Stomach smooth muscle (tissue), 2 donors: Measurements from ENCODE around the gene KIR2DL1.
"Not testable (repeated sequence)": the region's sequence is repeated elsewhere in the genome, so short reads cannot be mapped to it uniquely, and the experiment has no call there.

Experiments used
- H3K27ac ChIP-seq: one replicate; pipeline ENCODE4 v1.7.0; 2013; ENCODE audit warnings: mild to moderate bottlenecking, low read length, inconsistent platforms
- H3K27me3 ChIP-seq, 2 donors: one replicate each; pipeline ENCODE4 v1.7.0; 2013; ENCODE audit warnings: low read length in 2 of 2; ENCODE audit not compliant: insufficient read depth in 2 of 2, control insufficient read depth in 1 of 2
- H3K36me3 ChIP-seq, 2 donors: one replicate each; pipeline ENCODE4 v1.7.0; 2013; ENCODE audit warnings: low read length in 2 of 2; ENCODE audit not compliant: control insufficient read depth in 2 of 2, insufficient read depth in 2 of 2
- H3K4me1 ChIP-seq: one replicate; pipeline ENCODE4 v1.7.0; 2013; ENCODE audit warnings: low read length; ENCODE audit not compliant: control insufficient read depth, insufficient read depth
- H3K4me3 ChIP-seq, 2 donors: one replicate each; pipeline ENCODE4 v1.7.0; 2013; ENCODE audit warnings: low read length in 2 of 2
- H3K9ac ChIP-seq, 2 donors: one replicate each; pipeline ENCODE4 v1.7.0; 2013; ENCODE audit warnings: low read length in 2 of 2, mild to moderate bottlenecking in 1 of 2
- H3K9me3 ChIP-seq, 2 donors: one replicate each; pipeline ENCODE4 v1.7.0; 2013; ENCODE audit warnings: low read length in 2 of 2; ENCODE audit not compliant: control insufficient read depth in 2 of 2
- donor health status: healthy.
- donor health status: Pancreatic carcinoma.

KIR2DL1 gene

GRCh38 chr19:54769646-54770045 lies at the start of gene KIR2DL1:
Gene KIR2DL1, plus strand, starts transcription at chr19:54769793. Its CDS starts 58 bp downstream, at chr19:54769851.
- not testable (repeated sequence) for H3K9ac ChIP-seq, H3K27ac ChIP-seq, H3K9me3 ChIP-seq, H3K36me3 ChIP-seq, H3K4me3 ChIP-seq, H3K4me1 ChIP-seq, H3K27me3 ChIP-seq

DNA sequence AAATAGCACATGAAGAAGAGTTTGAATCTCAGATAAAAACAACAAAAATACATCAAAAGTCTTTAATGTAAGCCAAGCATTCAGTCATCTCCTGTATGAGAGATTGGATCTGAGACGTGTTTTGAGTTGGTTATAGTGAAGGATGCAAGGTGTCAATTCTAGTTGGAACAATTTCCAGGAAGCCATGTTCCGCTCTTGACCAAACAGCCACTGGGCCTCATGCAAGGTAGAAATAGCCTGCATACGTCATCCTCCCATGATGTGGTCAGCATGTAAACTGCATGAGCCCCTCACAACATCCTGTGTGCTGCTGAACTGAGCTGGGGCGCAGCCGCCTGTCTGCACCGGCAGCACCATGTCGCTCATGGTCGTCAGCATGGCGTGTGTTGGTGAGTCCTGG lies 45.5 kb upstream of the KIR2DL1 start, which contains the start of gene KIR3DL3:
TSS of gene KIR3DL3 (plus strand) at position 301 of the 400 bp plus-strand sequence. CDS start at position 356, 55 bp downstream.
- H3K27ac ChIP-seq, result no peak within 1 kb of the TSS
- no peak within 1 kb of the TSS for H3K9ac ChIP-seq
- no peaks in the 10 kb centered on the region for H3K36me3 ChIP-seq
- H3K4me3 ChIP-seq, result no peak within 1 kb of the TSS
- H3K27me3 ChIP-seq, result no peaks in the 10 kb centered on the region
- no peaks in the 10 kb centered on the region for H3K4me1 ChIP-seq
- H3K9me3 ChIP-seq, result peaks cover 0 to 8% of the 10 kb centered on the region in 2 donors

DNA sequence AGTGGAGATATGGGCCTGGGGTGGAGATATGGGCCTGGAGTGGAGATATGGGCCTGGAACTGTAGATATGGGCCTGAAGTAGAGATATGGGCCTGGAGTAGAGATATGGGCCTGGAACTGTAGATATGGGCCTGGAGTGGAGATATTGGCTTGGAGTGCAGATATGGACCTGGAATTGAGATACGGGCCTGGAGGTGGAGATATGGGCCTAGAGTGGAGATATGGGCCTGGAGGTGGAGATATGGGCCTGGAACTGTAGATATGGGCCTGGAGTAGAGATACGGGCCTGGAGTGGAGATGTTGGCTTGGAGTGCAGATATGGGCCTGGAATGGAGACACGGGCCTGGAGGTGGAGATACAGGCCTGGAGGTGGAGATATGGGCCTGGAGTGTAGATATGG lies 44.9 kb upstream of the KIR2DL1 start:
- Histone ChIP-seq H3K9me3 (peaks cover 0 to 8% of the 10 kb centered on the region in 2 donors), H3K4me1 (no peaks in the 10 kb centered on the region), H3K27me3 (no peaks in the 10 kb centered on the region), H3K27ac (no peak overlapping the region), H3K36me3 (no peaks in the 10 kb centered on the region), H3K4me3 (no peak overlapping the region), H3K9ac (no peak overlapping the region)

GRCh38 chr19:54725321-54725720 lies 44.3 kb upstream of the KIR2DL1 start:
- Histone ChIP-seq H3K9me3 (peaks cover 0 to 8% of the 10 kb centered on the region in 2 donors), H3K36me3 (no peaks in the 10 kb centered on the region), H3K4me1 (no peaks in the 10 kb centered on the region), H3K9ac (no peak overlapping the region), H3K4me3 (no peak overlapping the region), H3K27me3 (no peaks in the 10 kb centered on the region), H3K27ac (no peak overlapping the region)

DNA sequence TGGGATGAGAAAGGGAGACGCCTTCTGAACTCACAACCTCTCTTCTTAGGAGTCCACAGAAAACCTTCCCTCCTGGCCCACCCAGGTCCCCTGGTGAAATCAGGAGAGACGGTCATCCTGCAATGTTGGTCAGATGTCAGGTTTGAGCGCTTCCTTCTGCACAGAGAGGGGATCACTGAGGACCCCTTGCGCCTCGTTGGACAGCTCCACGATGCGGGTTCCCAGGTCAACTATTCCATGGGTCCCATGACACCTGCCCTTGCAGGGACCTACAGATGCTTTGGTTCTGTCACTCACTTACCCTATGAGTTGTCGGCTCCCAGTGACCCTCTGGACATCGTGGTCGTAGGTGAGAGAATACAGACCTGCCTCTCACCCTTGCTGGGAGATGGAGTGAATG lies 42.0 kb upstream of the KIR2DL1 start:
- H3K36me3 ChIP-seq, result no peaks in the 10 kb centered on the region
- H3K4me3 ChIP-seq, result no peak overlapping the region
- H3K4me1 ChIP-seq, result no peaks in the 10 kb centered on the region
- peaks cover 0 to 4% of the 10 kb centered on the region in 2 donors for H3K9me3 ChIP-seq
- no peak overlapping the region for H3K27ac ChIP-seq
- no peak overlapping the region for H3K9ac ChIP-seq
- no peaks in the 10 kb centered on the region for H3K27me3 ChIP-seq

DNA sequence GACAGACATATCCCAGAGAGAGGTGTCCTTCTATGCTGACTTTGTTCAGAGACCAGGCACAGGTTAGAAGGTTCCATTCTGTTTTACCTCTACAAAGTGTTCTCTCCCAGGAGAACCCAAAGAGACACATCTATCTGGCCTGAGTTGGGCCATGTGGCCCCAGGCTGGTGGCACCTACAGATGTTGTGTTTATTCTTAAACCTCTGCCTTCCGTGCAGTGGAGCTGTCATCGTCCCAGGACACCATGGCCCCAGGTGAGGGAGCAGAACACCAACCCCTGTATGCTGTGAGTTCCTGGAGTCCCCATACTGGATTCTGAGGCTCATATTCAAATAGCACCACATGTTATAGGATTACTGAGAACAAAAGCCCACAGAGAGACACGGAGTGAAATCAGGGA lies 41.4 kb upstream of the KIR2DL1 start:
- H3K9ac ChIP-seq, result no peak overlapping the region
- no peak overlapping the region for H3K4me3 ChIP-seq
- H3K9me3 ChIP-seq, result peaks cover 0 to 4% of the 10 kb centered on the region in 2 donors
- no peak overlapping the region for H3K27ac ChIP-seq
- H3K36me3 ChIP-seq, result no peaks in the 10 kb centered on the region
- H3K4me1 ChIP-seq, result no peaks in the 10 kb centered on the region
- no peaks in the 10 kb centered on the region for H3K27me3 ChIP-seq

DNA sequence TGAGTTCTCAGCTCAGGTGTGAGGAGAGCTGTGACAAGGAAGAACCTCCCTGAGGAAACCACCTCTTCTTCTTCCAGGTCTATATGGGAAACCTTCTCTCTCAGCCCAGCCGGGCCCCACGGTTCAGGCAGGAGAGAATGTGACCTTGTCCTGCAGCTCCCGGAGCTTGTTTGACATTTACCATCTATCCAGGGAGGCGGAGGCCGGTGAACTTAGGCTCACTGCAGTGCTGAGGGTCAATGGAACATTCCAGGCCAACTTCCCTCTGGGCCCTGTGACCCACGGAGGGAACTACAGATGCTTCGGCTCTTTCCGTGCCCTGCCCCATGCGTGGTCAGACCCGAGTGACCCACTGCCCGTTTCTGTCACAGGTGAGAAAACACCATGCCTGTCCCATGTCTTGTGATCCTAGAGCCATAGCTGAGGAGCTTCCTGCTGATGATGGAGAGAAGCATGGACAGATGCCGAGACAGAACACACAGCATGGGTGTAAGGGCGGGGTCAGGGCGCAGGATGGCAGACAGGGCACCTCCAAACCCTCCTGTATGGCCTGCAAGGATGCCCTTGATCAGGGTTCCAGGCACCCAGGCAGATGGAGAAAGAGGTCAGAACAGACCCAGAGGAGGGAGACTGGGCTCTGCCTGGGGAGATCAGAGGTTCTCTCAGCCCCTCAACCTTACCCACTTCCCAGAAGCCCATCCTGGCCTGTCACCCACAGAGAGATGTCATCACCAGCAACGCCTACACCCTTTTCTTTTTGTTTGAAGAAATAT lies 40.0 kb upstream of the KIR2DL1 start:
- Histone ChIP-seq H3K27ac (no peak overlapping the region), H3K4me1 (no peaks in the 10 kb centered on the region), H3K27me3 (no peaks in the 10 kb centered on the region), H3K4me3 (no peak overlapping the region), H3K36me3 (no peaks in the 10 kb centered on the region), H3K9me3 (peaks cover 0 to 4% of the 10 kb centered on the region in 2 donors), H3K9ac (no peak overlapping the region)

- Histone ChIP-seq H3K27ac (no peak overlapping the region), H3K9me3 (peaks cover 0 to 4% of the 10 kb centered on the region in 2 donors), H3K4me1 (no peaks in the 10 kb centered on the region), H3K36me3 (no peaks in the 10 kb centered on the region), H3K4me3 (no peak overlapping the region), H3K9ac (no peak overlapping the region), H3K27me3 (no peaks in the 10 kb centered on the region)
Observed at GRCh38 chr19:54731191-54731590, 38.4 kb upstream of the KIR2DL1 start.

DNA sequence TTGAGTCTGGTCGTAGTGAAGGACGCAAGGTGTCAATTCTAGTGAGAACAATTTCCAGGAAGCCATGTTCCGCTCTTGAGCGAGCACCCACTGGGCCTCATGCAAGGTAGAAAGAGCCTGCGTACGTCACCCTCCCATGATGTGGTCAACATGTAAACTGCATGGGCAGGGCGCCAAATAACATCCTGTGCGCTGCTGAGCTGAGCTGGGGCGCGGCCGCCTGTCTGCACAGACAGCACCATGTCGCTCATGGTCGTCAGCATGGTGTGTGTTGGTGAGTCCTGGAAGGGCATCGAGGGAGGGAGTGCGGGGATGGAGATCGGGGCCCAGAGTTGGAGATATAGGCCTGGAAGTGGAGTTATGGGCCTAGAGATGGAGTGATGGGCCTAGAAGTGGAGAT lies 31.3 kb upstream of the KIR2DL1 start, which contains the start of gene KIR2DL3:
TSS of gene KIR2DL3 (plus strand) at position 208 of the 400 bp plus-strand sequence. CDS start at position 241, 33 bp downstream.
- not testable (repeated sequence) for H3K4me1 ChIP-seq, H3K9me3 ChIP-seq, H3K36me3 ChIP-seq, H3K9ac ChIP-seq, H3K27ac ChIP-seq, H3K27me3 ChIP-seq, H3K4me3 ChIP-seq

GRCh38 chr19:54738715-54739114 lies 30.9 kb upstream of the KIR2DL1 start:
- Histone ChIP-seq H3K27me3 (no peaks in the 10 kb centered on the region), H3K4me1 (no peaks in the 10 kb centered on the region), H3K4me3 (no peak overlapping the region), H3K9me3 (no peaks in the 10 kb centered on the region), H3K9ac (no peak overlapping the region), H3K36me3 (no peaks in the 10 kb centered on the region), H3K27ac (no peak overlapping the region)
